ENCODE results near the gene AFF2. TPM values are rescaled to one million over a fixed set of nuclear protein-coding genes. Genes with fewer than 3 reads are reported as not detected.

AFF2 gene
- total and polyA plus RNA-seq, 7 donors, result 0.01 to 0.32 (median 0.11) TPM; not detected in 1

- DNase-seq, result no peak
- Histone ChIP-seq H3K9me3 (no peaks in the 10 kb centered on the region), H3K27ac (no peak overlapping the region), H3K27me3 (ENCODE audit: insufficient read depth in 3 of 3, low read length in 2 of 3) (no peaks in the 10 kb centered on the region), H3K4me1 (no peaks in the 10 kb centered on the region), H3K4me3 (no peak overlapping the region), H3K36me3 (ENCODE audit: insufficient read depth in 1 of 2, low read depth in 1 of 2) (no peaks in the 10 kb centered on the region)
- intact Hi-C loops (cut with DNase I), result no loop called here
- ATAC-seq, result no peak
- 24 to 45% (median 27%) methylated on average over 1 of the region's 1 CpG for WGBS, 3 donors
- TF ChIP-seq, protein P1, sequence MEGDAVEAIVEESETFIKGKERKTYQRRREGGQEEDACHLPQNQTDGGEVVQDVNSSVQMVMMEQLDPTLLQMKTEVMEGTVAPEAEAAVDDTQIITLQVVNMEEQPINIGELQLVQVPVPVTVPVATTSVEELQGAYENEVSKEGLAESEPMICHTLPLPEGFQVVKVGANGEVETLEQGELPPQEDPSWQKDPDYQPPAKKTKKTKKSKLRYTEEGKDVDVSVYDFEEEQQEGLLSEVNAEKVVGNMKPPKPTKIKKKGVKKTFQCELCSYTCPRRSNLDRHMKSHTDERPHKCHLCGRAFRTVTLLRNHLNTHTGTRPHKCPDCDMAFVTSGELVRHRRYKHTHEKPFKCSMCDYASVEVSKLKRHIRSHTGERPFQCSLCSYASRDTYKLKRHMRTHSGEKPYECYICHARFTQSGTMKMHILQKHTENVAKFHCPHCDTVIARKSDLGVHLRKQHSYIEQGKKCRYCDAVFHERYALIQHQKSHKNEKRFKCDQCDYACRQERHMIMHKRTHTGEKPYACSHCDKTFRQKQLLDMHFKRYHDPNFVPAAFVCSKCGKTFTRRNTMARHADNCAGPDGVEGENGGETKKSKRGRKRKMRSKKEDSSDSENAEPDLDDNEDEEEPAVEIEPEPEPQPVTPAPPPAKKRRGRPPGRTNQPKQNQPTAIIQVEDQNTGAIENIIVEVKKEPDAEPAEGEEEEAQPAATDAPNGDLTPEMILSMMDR (IDR thresholded peaks at IDR 0.05), result no peak
Observed at GRCh38 chrX:148856505-148856904, 356.1 kb downstream of the AFF2 start.

GRCh38 chrX:148865277-148866210 is 365.1 kb downstream of the AFF2 start:
- Histone ChIP-seq H3K4me1 (no peaks in the 10 kb centered on the region), H3K9me3 (no peaks in the 10 kb centered on the region), H3K36me3 (ENCODE audit: insufficient read depth in 1 of 2, low read depth in 1 of 2) (no peaks in the 10 kb centered on the region), H3K27me3 (ENCODE audit: insufficient read depth in 3 of 3, low read length in 2 of 3) (no peaks in the 10 kb centered on the region), H3K27ac (no peak overlapping the region), H3K4me3 (no peak overlapping the region)
- ATAC-seq (no peak), DNase-seq (no peak)
- 46 to 72% (median 65%) methylated on average over 9 of the region's 9 CpGs for WGBS, 3 donors
- intact Hi-C loops (cut with DNase I), result no loop called here
- TF ChIP-seq, protein P1 (IDR thresholded peaks at IDR 0.05), result no peak

- H3K4me1 ChIP-seq, result no peaks in the 10 kb centered on the region
- ATAC-seq (no peak), DNase-seq (no peak)
- no peaks in the 10 kb centered on the region for H3K27me3 ChIP-seq (ENCODE audit: insufficient read depth in 3 of 3, low read length in 2 of 3)
- intact Hi-C loops (cut with DNase I), result no loop called here
- no peaks in the 10 kb centered on the region for H3K9me3 ChIP-seq
- H3K27ac ChIP-seq, result no peak overlapping the region
- no peaks in the 10 kb centered on the region for H3K36me3 ChIP-seq (ENCODE audit: insufficient read depth in 1 of 2, low read depth in 1 of 2)
- TF ChIP-seq, protein P1 (IDR thresholded peaks at IDR 0.05), result no peak
- WGBS, 3 donors, result 71 to 95% (median 92%) methylated on average over 2 of the region's 2 CpGs
- no peak overlapping the region for H3K4me3 ChIP-seq
Observed at GRCh38 chrX:148867596-148867995, 367.2 kb downstream of the AFF2 start.

DNA sequence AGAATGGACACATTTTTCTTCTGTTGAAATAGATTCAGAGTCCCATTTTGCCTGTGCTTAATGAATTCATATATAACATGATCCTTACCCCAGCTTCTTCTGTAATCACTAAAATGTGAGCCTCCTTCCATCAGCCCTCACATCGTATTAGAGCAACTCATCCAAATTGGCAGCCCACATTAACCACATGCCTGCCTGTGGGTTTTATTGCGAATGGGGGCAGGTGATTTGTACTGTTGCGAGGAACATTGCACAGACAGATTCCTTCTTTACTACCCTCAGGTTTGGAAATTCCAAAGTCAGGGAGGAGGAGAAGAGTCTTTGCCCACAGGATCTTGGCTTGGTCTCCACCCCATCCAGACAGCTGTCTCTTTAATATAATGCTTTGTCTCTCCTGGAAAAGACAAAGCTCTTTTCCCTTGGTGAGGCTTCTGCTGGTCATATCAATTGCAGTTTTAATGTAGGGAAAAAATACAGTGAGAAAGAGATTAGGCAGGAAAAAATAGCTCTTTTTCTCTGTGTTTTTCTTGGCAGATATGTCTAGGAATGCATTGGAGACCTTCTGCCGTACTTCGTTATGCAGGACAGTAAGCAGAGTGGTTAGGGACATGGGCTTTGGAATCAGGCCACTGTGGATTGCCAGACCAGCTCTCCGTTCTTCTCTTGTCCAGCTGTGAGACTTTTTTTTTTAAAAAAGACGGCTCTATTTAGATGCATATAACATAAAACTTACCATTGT is 371.2 kb downstream of the AFF2 start:
- ATAC-seq (no peak), DNase-seq (no peak)
- WGBS, 3 donors, result 25 to 43% (median 28%) methylated on average over 7 of the region's 7 CpGs

More for the DNA sequence above, 371.2 kb downstream of the AFF2 start:
- no peaks in the 10 kb centered on the region for H3K4me1 ChIP-seq
- no peaks in the 10 kb centered on the region for H3K9me3 ChIP-seq
- intact Hi-C loops (cut with DNase I), result no loop called here
- H3K36me3 ChIP-seq (ENCODE audit: insufficient read depth in 1 of 2, low read depth in 1 of 2), result no peaks in the 10 kb centered on the region
- no peak overlapping the region for H3K27ac ChIP-seq
- H3K27me3 ChIP-seq (ENCODE audit: insufficient read depth in 3 of 3, low read length in 2 of 3), result no peaks in the 10 kb centered on the region
- TF ChIP-seq, protein P1 (IDR thresholded peaks at IDR 0.05), result no peak
- H3K4me3 ChIP-seq, result no peak overlapping the region

Measured in psoas muscle (tissue), 8 donors.